Measurements from ENCODE around the gene WRNIP1.

DNA sequence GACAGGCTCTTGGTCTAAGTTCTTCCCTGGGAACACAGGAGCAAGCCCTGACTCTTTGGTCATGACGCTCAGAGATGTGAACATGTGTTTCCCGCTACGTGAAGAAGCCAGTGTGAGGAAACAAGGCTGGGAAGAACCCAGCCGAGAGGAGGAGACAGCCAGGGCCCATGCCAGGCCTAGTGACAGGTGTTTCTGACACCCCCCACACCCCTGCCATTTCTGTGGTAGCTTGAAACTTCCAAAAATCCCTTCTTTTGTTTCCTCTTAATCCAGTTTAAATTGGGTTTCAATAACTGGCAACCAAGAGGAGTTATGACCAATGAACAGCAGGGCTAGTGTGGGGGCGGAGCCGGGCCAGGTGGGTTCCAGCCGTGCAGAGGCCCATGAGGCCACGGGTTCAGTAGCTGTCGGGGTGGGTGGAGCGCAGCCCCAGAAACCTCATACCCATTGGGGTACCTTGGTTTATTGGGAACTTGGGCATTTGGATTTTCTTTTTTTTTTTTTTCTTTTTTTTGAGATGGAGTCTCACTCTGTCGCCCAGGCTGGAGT lies 33.5 kb downstream of the WRNIP1 start:
- TF ChIP-seq, protein P1, sequence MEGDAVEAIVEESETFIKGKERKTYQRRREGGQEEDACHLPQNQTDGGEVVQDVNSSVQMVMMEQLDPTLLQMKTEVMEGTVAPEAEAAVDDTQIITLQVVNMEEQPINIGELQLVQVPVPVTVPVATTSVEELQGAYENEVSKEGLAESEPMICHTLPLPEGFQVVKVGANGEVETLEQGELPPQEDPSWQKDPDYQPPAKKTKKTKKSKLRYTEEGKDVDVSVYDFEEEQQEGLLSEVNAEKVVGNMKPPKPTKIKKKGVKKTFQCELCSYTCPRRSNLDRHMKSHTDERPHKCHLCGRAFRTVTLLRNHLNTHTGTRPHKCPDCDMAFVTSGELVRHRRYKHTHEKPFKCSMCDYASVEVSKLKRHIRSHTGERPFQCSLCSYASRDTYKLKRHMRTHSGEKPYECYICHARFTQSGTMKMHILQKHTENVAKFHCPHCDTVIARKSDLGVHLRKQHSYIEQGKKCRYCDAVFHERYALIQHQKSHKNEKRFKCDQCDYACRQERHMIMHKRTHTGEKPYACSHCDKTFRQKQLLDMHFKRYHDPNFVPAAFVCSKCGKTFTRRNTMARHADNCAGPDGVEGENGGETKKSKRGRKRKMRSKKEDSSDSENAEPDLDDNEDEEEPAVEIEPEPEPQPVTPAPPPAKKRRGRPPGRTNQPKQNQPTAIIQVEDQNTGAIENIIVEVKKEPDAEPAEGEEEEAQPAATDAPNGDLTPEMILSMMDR (IDR thresholded peaks at IDR 0.05; ENCODE audit: insufficient read depth, low read length, poor library complexity, severe bottlenecking), result no peak
- TF ChIP-seq EZH2phosphoT487 (conservative IDR thresholded peaks at IDR 0.05; ENCODE audit: low read length), result no peak
